GM12878 (cell line): ENCODE results near the gene HOXA2. TPM values are rescaled to one million over a fixed set of nuclear protein-coding genes. Genes with fewer than 3 reads are reported as not detected.

Experiments
- ATAC-seq: fragments of 200-7000 bp; cut with Tn5 transposase; 3 replicates; pipeline ENCODE4 v1.9.1; 2020; ENCODE audit warnings: mild to moderate bottlenecking, moderate library complexity
- BruUV-seq: library from RNA; stranded (reverse); fragments of 400-500 nt; replicated peaks from 2 replicates; lab custom pipeline; 2021; lab: Mats Ljungman, UMichigan
- CTCF ChIA-PET: fragments of 300-600 bp; sonication (Branson Sonifier 250); formaldehyde crosslinking; extraction: SDS; loops from one replicate; lab custom pipeline; 2021; ENCODE audit warnings: inconsistent platforms; lab: Yijun Ruan, JAX
- POLR2A ChIA-PET: fragments of 350-600 bp; formaldehyde crosslinking; extraction: SDS; loops from one replicate; lab custom pipeline; 2021; ENCODE audit warnings: inconsistent platforms; lab: Charles Lee
- RAD21 ChIA-PET: fragments of 300-600 bp; sonication (Branson Sonifier 250); formaldehyde crosslinking; loops from one replicate; lab custom pipeline; 2023; ENCODE audit warnings: antibody characterized with exemption; ENCODE audit not compliant: unreplicated experiment; lab: Charles Lee
- SMC1A ChIA-PET: fragments of 300-600 bp; sonication (Branson Sonifier 250); formaldehyde crosslinking; loops from one replicate; lab custom pipeline; 2023; ENCODE audit not compliant: unreplicated experiment, uncharacterized antibody; lab: Charles Lee
- DNase-seq: peaks from one replicate; pipeline ENCODE4 v3.0.0-alpha.2; 2011; ENCODE audit warnings: low read depth, low spot score
- FAIRE-seq: peaks from 3 replicates; lab custom pipeline; 2011; peaks lifted over from hg19 to GRCh38; lab: Jason Lieb, UNC
- H2AFZ ChIP-seq: 2 replicates; pipeline ENCODE4 v1.6.0; 2011; ENCODE audit warnings: low read depth, low read length, control low read depth; ENCODE audit not compliant: control insufficient read depth
- H3K27ac ChIP-seq: 2 replicates; pipeline ENCODE4 v1.5.1; 2011; ENCODE audit warnings: control low read depth; ENCODE audit not compliant: control insufficient read depth, insufficient read depth
- H3K27me3 ChIP-seq, 2 experiments: replicated peaks in 1 of 2; 2 replicates each; pipeline versions ENCODE4 v1.6.0 to v1.6.1; 2011; ENCODE audit warnings: low read length in 1 of 2; ENCODE audit not compliant: control insufficient read depth in 2 of 2, insufficient read depth in 2 of 2
- H3K36me3 ChIP-seq, 2 experiments: 2 replicates each; pipeline ENCODE4 v1.5.1; 2011; ENCODE audit warnings: low read length in 1 of 2; ENCODE audit not compliant: control insufficient read depth in 2 of 2, insufficient read depth in 2 of 2
- H3K4me1 ChIP-seq: 2 replicates; pipeline ENCODE4 v1.6.1; 2011; ENCODE audit warnings: mild to moderate bottlenecking, low read length, moderate library complexity, mixed read lengths; ENCODE audit not compliant: control insufficient read depth, insufficient read depth
- H3K4me2 ChIP-seq: 2 replicates; pipeline ENCODE4 v1.6.0; 2011; ENCODE audit warnings: control low read depth; ENCODE audit not compliant: control insufficient read depth, insufficient read depth
- H3K4me3 ChIP-seq: fragments of 200-600 bp; sonication (generic); 2 replicates; pipeline ENCODE4 v1.5.1; 2016
- H3K79me2 ChIP-seq: 2 replicates; pipeline ENCODE4 v1.6.0; 2011; ENCODE audit warnings: low read length; ENCODE audit not compliant: control insufficient read depth, insufficient read depth
- H3K9ac ChIP-seq: 2 replicates; pipeline ENCODE4 v1.8.0; 2011; ENCODE audit warnings: low read length, control low read depth, mixed read lengths; ENCODE audit not compliant: control insufficient read depth, insufficient read depth
- H3K9me3 ChIP-seq: replicated peaks from 3 replicates; pipeline ENCODE4 v1.5.1; 2011; ENCODE audit warnings: mild to moderate bottlenecking, low read length; ENCODE audit not compliant: control insufficient read depth, insufficient read depth
- H4K20me1 ChIP-seq: 2 replicates; pipeline ENCODE4 v1.6.0; 2011; ENCODE audit not compliant: control insufficient read depth, insufficient read depth
- ASH2L ChIP-seq: fragments of 300-600, 200-600 bp; sonication (generic); IDR thresholded peaks from 2 replicates; pipeline ENCODE4 v1.6.1; 2017; ENCODE audit warnings: low read depth, mild to moderate bottlenecking, borderline replicate concordance
- BACH1 ChIP-seq: fragments of 450-650 bp; IDR thresholded peaks from 2 replicates; pipeline ENCODE4 v1.6.1; 2017; ENCODE audit warnings: mild to moderate bottlenecking, borderline replicate concordance
- BCLAF1 ChIP-seq: fragments of 450-650 bp; IDR thresholded peaks from 2 replicates; pipeline ENCODE4 v1.6.1; 2017; ENCODE audit warnings: antibody characterized with exemption, mild to moderate bottlenecking, moderate library complexity
- CBX3 ChIP-seq: fragments of 200-600 bp; sonication (generic); IDR thresholded peaks from 2 replicates; pipeline ENCODE4 v1.6.1; 2016; ENCODE audit warnings: low read depth, borderline replicate concordance
- CEBPZ ChIP-seq: fragments of 150-350 bp; IDR thresholded peaks from 2 replicates; pipeline ENCODE4 v1.6.1; 2016; ENCODE audit warnings: low read depth, low read length
- FOXK2 ChIP-seq: fragments of 450-650 bp; IDR thresholded peaks from 2 replicates; pipeline ENCODE4 v1.6.1; 2017; ENCODE audit warnings: mild to moderate bottlenecking, moderate library complexity
- HDGF ChIP-seq: fragments of 450-650 bp; IDR thresholded peaks from 2 replicates; pipeline ENCODE4 v1.6.1; 2016; ENCODE audit warnings: antibody characterized with exemption
- JUNB ChIP-seq: IDR thresholded peaks from 2 replicates; pipeline ENCODE4 v1.6.1; 2016; ENCODE audit warnings: antibody characterized with exemption, mild to moderate bottlenecking
- MTA2 ChIP-seq: fragments of 450-650 bp; IDR thresholded peaks from 2 replicates; pipeline ENCODE4 v1.6.1; 2016; ENCODE audit warnings: low read depth, mild to moderate bottlenecking, moderate library complexity
- PRDM15 ChIP-seq: fragments of 450-650 bp; formaldehyde crosslinking; IDR thresholded peaks from 2 replicates; pipeline ENCODE4 v1.4.0; 2020; ENCODE audit warnings: mild to moderate bottlenecking, moderate library complexity
- SMC3 ChIP-seq: IDR thresholded peaks from 2 replicates; pipeline ENCODE4 v1.6.1; 2011; ENCODE audit warnings: low read length, improper control_type of control experiment, borderline replicate concordance
- SRF ChIP-seq, 2 experiments: IDR thresholded peaks; 2 replicates each; pipeline ENCODE4 v1.6.1; 2011; ENCODE audit warnings: low read depth in 2 of 2, low read length in 2 of 2, mild to moderate bottlenecking in 1 of 2, moderate library complexity in 1 of 2
- WRNIP1 ChIP-seq: IDR thresholded peaks from 2 replicates; pipeline ENCODE4 v1.6.1; 2011; ENCODE audit warnings: low read depth, low read length, improper control_type of control experiment, borderline replicate concordance
- ZNF207 ChIP-seq: fragments of 450-650 bp; IDR thresholded peaks from 2 replicates; pipeline ENCODE4 v1.6.1; 2014; ENCODE audit warnings: antibody characterized with exemption, mild to moderate bottlenecking, borderline replicate concordance
- WGBS: methylation state at CpG from one replicate; pipeline ENCODE4 v1.1.6; 2016; ENCODE audit warnings: low lambda C conversion rate; ENCODE audit not compliant: insufficient replicate concordance, insufficient coverage; ENCODE audit errors: missing lambda C conversion rate; 5-methylcytosine and 5-hydroxymethylcytosine counted together
- in situ Hi-C: fragments of 300-500 bp; cut with MboI; formaldehyde crosslinking; loops from 9 replicates; pipeline ENCODE4 v1.14.3; 2018; ENCODE audit warnings: mixed read lengths
- intact Hi-C: fragments of 100-400 bp; cut with micrococcal nuclease; formaldehyde crosslinking; loops from one replicate; pipeline ENCODE4 v1.14.2; 2022; ENCODE audit not compliant: unreplicated experiment
- polyA plus RNA-seq, 11 experiments: library from polyadenylated mRNA; depleted of rRNA in 4 of 11; unstranded in 6 of 11; stranded (reverse) in 5 of 11; fragments of >200 nt; fragmentation: Nextera tagmentation in 4 of 11; fragmentation: Illumina TruSeq in 1 of 11; extraction: Ambion mirVana in 4 of 11; extraction: Trizol in 1 of 11; gene quantifications; 1 replicate in 1 of 11; 2 replicates in 10 of 11; pipeline versions ENCODE4 v1.2.1 to v1.2.3, GENCODE V29; 2011 to 2016; ENCODE audit warnings: inconsistent platforms in 2 of 11, missing spikeins in 2 of 11, low read depth in 1 of 11
- total RNA-seq, 4 experiments: library from RNA; depleted of rRNA in 3 of 4; stranded (reverse); fragments of >200 nt in 3 of 4; fragmentation: Illumina TruSeq in 1 of 4; extraction: Trizol in 1 of 4; gene quantifications; 2 replicates each; pipeline versions ENCODE4 v1.2.1 to v1.2.3, GENCODE V29; 2013 to 2021

HOXA2 gene
- total and polyA plus RNA-seq, 10 of the 15 experiments (the other 5 are each of a cell fraction or from before 2014, with no cell fraction given): not detected

GRCh38 chr7:27079234-27079975, 23.1 kb downstream of the HOXA2 start:
- no TSS peak for BruUV-seq
- no peak for DNase-seq
- ATAC-seq: peak; percentile 64
- no peak overlapping the region for H2AFZ ChIP-seq
- 0 out of 2 replicates have a peak overlapping the region, but pooled peaks have one; percentile 35 for H3K4me2 ChIP-seq
- in situ Hi-C loops (no loop called here), intact Hi-C loops (no loop called here)
- WGBS: 90% methylated on average over 1 of the region's 1 CpG
- ChIA-PET RAD21 (no interaction called here), POLR2A (interaction anchor here (1.0 kb wide), 1 partner anchor 13 kb away, joined by 3 read pairs; no protein-coding TSS in a partner anchor), CTCF (no interaction called here), SMC1A (interaction anchor here (1.5 to 6.5 kb wide), 2 partner anchors 14 to 29 kb away, joined by 3 to 110 read pairs; partner anchors contain the start of gene HOXA1)
- H3K79me2 ChIP-seq: no peaks in the 10 kb centered on the region
- H3K9ac ChIP-seq: no peak overlapping the region
- H4K20me1 ChIP-seq: no peaks in the 10 kb centered on the region
- no peaks in the 10 kb centered on the region for H3K36me3 ChIP-seq
- no peaks in the 10 kb centered on the region for H3K27me3 ChIP-seq
- H3K27ac ChIP-seq: no peak overlapping the region
- H3K9me3 ChIP-seq: no peaks in the 10 kb centered on the region
- FAIRE-seq: no peak
- no peaks in the 10 kb centered on the region for H3K4me1 ChIP-seq
- H3K4me3 ChIP-seq: no peak overlapping the region
- no peak for TF ChIP-seq BCLAF1
- TF ChIP-seq CEBPZ: no peak
- TF ChIP-seq ASH2L: no peak
- peak; percentile 52 for TF ChIP-seq FOXK2
- 0 out of 2 replicates have a peak, but pooled peaks have one; percentile 16 for TF ChIP-seq MTA2
- no peak for TF ChIP-seq BACH1
- no peak for TF ChIP-seq JUNB
- no peak for TF ChIP-seq CBX3
- no peak for TF ChIP-seq ZNF207
- no peak for TF ChIP-seq HDGF
- no peak for TF ChIP-seq SMC3
- no peak for TF ChIP-seq PRDM15
- no peak for TF ChIP-seq WRNIP1
- TF ChIP-seq SRF (IDR thresholded peaks at IDR 0.05; ENCODE audit: low read depth in 2 of 2, low read length in 2 of 2): no peak
